IMR-90 (cell line): ENCODE measurements around the gene ZNF277. TPM values are rescaled to one million over a fixed set of nuclear protein-coding genes. Genes with fewer than 3 reads are reported as not detected.

Experiments
- ATAC-seq: fragments of 200-7000 bp; cut with Tn5 transposase; 2 replicates; pipeline ENCODE4 v1.9.1; 2020; ENCODE audit warnings: low read depth, mild to moderate bottlenecking, moderate library complexity
- BruUV-seq: library from RNA; stranded (reverse); fragments of 400-500 nt; replicated peaks from 2 replicates; lab custom pipeline; 2021; lab: Mats Ljungman, UMichigan
- CTCF ChIA-PET: fragments of 300-600 bp; formaldehyde crosslinking; extraction: SDS; loops from one replicate; lab custom pipeline; 2021; ENCODE audit warnings: antibody characterized with exemption; lab: Yijun Ruan, JAX
- POLR2A ChIA-PET: fragments of 300-600 bp; sonication (Branson Sonifier 250); formaldehyde crosslinking; loops from one replicate; lab custom pipeline; 2022; ENCODE audit warnings: antibody characterized with exemption; ENCODE audit not compliant: unreplicated experiment; lab: Charles Lee
- DNase-seq: peaks from one replicate; pipeline ENCODE4 v3.0.0; 2013
- H2AFZ ChIP-seq: replicated peaks from 2 replicates; pipeline ENCODE3; 2013; ENCODE audit warnings: low read length, mild to moderate bottlenecking; ENCODE audit not compliant: poor library complexity
- H2AK5ac ChIP-seq: 2 replicates; pipeline ENCODE4 v1.6.1; 2013; ENCODE audit warnings: low read depth, low read length, inconsistent platforms
- H2AK9ac ChIP-seq: replicated peaks from 2 replicates; pipeline ENCODE3; 2013; ENCODE audit warnings: mild to moderate bottlenecking, low read depth, low read length, moderate library complexity; ENCODE audit not compliant: poor library complexity
- H2BK120ac ChIP-seq: 2 replicates; pipeline ENCODE4 v1.6.1; 2013; ENCODE audit warnings: low read depth, low read length, inconsistent platforms
- H2BK15ac ChIP-seq: 3 replicates; pipeline ENCODE4 v1.6.1; 2013; ENCODE audit warnings: low read depth, low read length, inconsistent platforms
- H2BK20ac ChIP-seq: 2 replicates; pipeline ENCODE4 v1.6.1; 2013; ENCODE audit warnings: low read depth, mild to moderate bottlenecking, inconsistent platforms, low read length, moderate library complexity
- H2BK5ac ChIP-seq: 2 replicates; pipeline ENCODE4 v1.6.1; 2013; ENCODE audit warnings: mild to moderate bottlenecking, low read depth, low read length, inconsistent platforms; ENCODE audit not compliant: poor library complexity, severe bottlenecking
- H3K14ac ChIP-seq: replicated peaks from 2 replicates; pipeline ENCODE4 v1.6.1; 2013; ENCODE audit warnings: low read depth, low read length, inconsistent platforms
- H3K18ac ChIP-seq: 2 replicates; pipeline ENCODE4 v1.6.1; 2013; ENCODE audit warnings: low read depth, low read length, control low read depth
- H3K23ac ChIP-seq: 2 replicates; pipeline ENCODE4 v1.6.1; 2013; ENCODE audit warnings: low read depth, low read length, inconsistent platforms
- H3K27ac ChIP-seq: 2 replicates; pipeline ENCODE4 v1.5.1; 2013; ENCODE audit warnings: mild to moderate bottlenecking, control low read depth, low read length; ENCODE audit not compliant: insufficient read depth
- H3K27me3 ChIP-seq: 2 replicates; pipeline ENCODE4 v1.6.1; 2013; ENCODE audit warnings: low read length; ENCODE audit not compliant: control insufficient read depth, insufficient read depth
- H3K36me3 ChIP-seq: 2 replicates; pipeline ENCODE4 v1.6.1; 2013; ENCODE audit warnings: low read length, mixed read lengths; ENCODE audit not compliant: control insufficient read depth, insufficient read depth
- H3K4ac ChIP-seq: 2 replicates; pipeline ENCODE4 v1.6.1; 2013; ENCODE audit warnings: low read depth, low read length, inconsistent platforms
- H3K4me1 ChIP-seq: 2 replicates; pipeline ENCODE4 v1.6.1; 2013; ENCODE audit warnings: low read length, mixed read lengths; ENCODE audit not compliant: control insufficient read depth, insufficient read depth
- H3K4me2 ChIP-seq: 2 replicates; pipeline ENCODE4 v1.6.1; 2013; ENCODE audit warnings: low read depth, mild to moderate bottlenecking, control low read depth, low read length, moderate library complexity
- H3K4me3 ChIP-seq: 2 replicates; pipeline ENCODE4 v1.5.1; 2013; ENCODE audit warnings: low read depth, mild to moderate bottlenecking, control low read depth, low read length, moderate library complexity; ENCODE audit not compliant: insufficient read depth
- H3K56ac ChIP-seq: 2 replicates; pipeline ENCODE4 v1.6.1; 2013; ENCODE audit warnings: low read length, inconsistent platforms; ENCODE audit not compliant: insufficient read depth; ENCODE audit errors: extremely low read depth
- H3K79me1 ChIP-seq, 2 experiments: 2 replicates each; pipeline ENCODE4 v1.6.1; 2013; ENCODE audit warnings: low read length in 2 of 2, inconsistent platforms in 1 of 2, low read depth in 1 of 2
- H3K9ac ChIP-seq: 2 replicates; pipeline ENCODE4 v1.6.1; 2013; ENCODE audit warnings: low read depth, low read length, control low read depth
- H3K9me1 ChIP-seq: 2 replicates; pipeline ENCODE4 v1.6.1; 2013; ENCODE audit warnings: low read length, inconsistent platforms; ENCODE audit not compliant: insufficient read depth
- H3K9me3 ChIP-seq: 2 replicates; pipeline ENCODE4 v1.6.1; 2013; ENCODE audit warnings: low read length; ENCODE audit not compliant: control insufficient read depth, insufficient read depth
- H4K20me1 ChIP-seq: 2 replicates; pipeline ENCODE4 v1.6.1; 2013; ENCODE audit warnings: low read length, inconsistent platforms; ENCODE audit not compliant: insufficient read depth
- H4K5ac ChIP-seq: 2 replicates; pipeline ENCODE4 v1.6.1; 2013; ENCODE audit warnings: mild to moderate bottlenecking, low read depth, low read length, control low read depth
- H4K8ac ChIP-seq, 2 experiments: 2 replicates each; pipeline ENCODE4 v1.6.1; 2013; ENCODE audit warnings: low read depth in 2 of 2, low read length in 2 of 2, control low read depth in 1 of 2, inconsistent platforms in 1 of 2
- H4K91ac ChIP-seq: 2 replicates; pipeline ENCODE4 v1.6.1; 2013; ENCODE audit warnings: low read depth, low read length, inconsistent platforms; ENCODE audit not compliant: insufficient read depth
- BHLHE40 ChIP-seq: fragments of 150-350 bp; IDR thresholded peaks from 2 replicates; pipeline ENCODE4 v1.6.1; 2016; ENCODE audit warnings: mild to moderate bottlenecking, low read depth, low read length
- CEBPB ChIP-seq: IDR thresholded peaks from 2 replicates; pipeline ENCODE4 v1.6.1; 2012; ENCODE audit warnings: low read depth, low read length, improper control_type of control experiment
- CTCF ChIP-seq: conservative IDR thresholded peaks from 2 replicates; pipeline ENCODE4 v1.5.1; 2012; ENCODE audit warnings: mild to moderate bottlenecking, low read depth, low read length, improper control_type of control experiment
- MAZ ChIP-seq: IDR thresholded peaks from 2 replicates; pipeline ENCODE4 v1.6.1; 2012; ENCODE audit warnings: low read depth, mild to moderate bottlenecking, low read length, improper control_type of control experiment, moderate library complexity, borderline replicate concordance
- MXI1 ChIP-seq: IDR thresholded peaks from 2 replicates; pipeline ENCODE4 v1.6.1; 2012; ENCODE audit warnings: low read depth, mild to moderate bottlenecking, low read length, moderate library complexity, borderline replicate concordance
- POLR2A ChIP-seq: IDR thresholded peaks from 2 replicates; pipeline ENCODE4 v1.6.1; 2012; ENCODE audit warnings: mild to moderate bottlenecking, low read depth, low read length
- RAD21 ChIP-seq: IDR thresholded peaks from 2 replicates; pipeline ENCODE4 v1.6.1; 2012; ENCODE audit warnings: low read length, improper control_type of control experiment
- RFX5 ChIP-seq: IDR thresholded peaks from 2 replicates; pipeline ENCODE4 v1.8.0; 2012; ENCODE audit warnings: low read depth, mild to moderate bottlenecking, low read length, moderate library complexity
- SMC3 ChIP-seq: fragments of 150-350 bp; IDR thresholded peaks from 2 replicates; pipeline ENCODE4 v1.6.1; 2016; ENCODE audit warnings: low read depth, mild to moderate bottlenecking, antibody characterized with exemption, low read length, moderate library complexity
- USF2 ChIP-seq: fragments of 150-350 bp; IDR thresholded peaks from 2 replicates; pipeline ENCODE4 v1.6.1; 2017; ENCODE audit warnings: mild to moderate bottlenecking, antibody characterized with exemption, low read length, low read depth
- dilution Hi-C: fragments of 300-500 bp; cut with HindIII; formaldehyde crosslinking; loops from one replicate; pipeline ENCODE4 v1.14.3; 2018; ENCODE audit warnings: low sequenced_read_pairs; ENCODE audit not compliant: unreplicated experiment
- in situ Hi-C: fragments of 300-500 bp; cut with MboI; formaldehyde crosslinking; loops from 3 replicates; pipeline ENCODE4 v1.14.3; 2019; ENCODE audit warnings: low sequenced_read_pairs, inconsistent platforms, mixed read lengths
- intact Hi-C: fragments of 100-400 bp; cut with micrococcal nuclease; formaldehyde crosslinking; loops from 2 replicates; pipeline ENCODE4 v1.10.0; 2022
- polyA plus RNA-seq, 3 experiments: library from polyadenylated mRNA; depleted of rRNA; stranded (reverse); fragments of >200 nt; gene quantifications; 2 replicates each; pipeline ENCODE4 v1.2.3, GENCODE V29; 2012; ENCODE audit warnings: low replicate concordance in 1 of 3
- total RNA-seq: library from RNA; depleted of rRNA; stranded (reverse); fragments of >200 nt; gene quantifications from 2 replicates; pipeline ENCODE4 v1.2.3, GENCODE V29; 2012

The ZNF277 gene
- total and polyA plus RNA-seq, 2 of the 4 experiments (the other 2 are of a cell fraction) = 7.3 to 21.3 TPM

- Histone ChIP-seq H2BK15ac (no peak overlapping the region), H3K36me3 (no peaks in the 10 kb centered on the region), H3K14ac (no peak overlapping the region), H4K91ac (no peak overlapping the region), H2AFZ (no peak overlapping the region), H3K4me1 (peaks cover 10% of the 10 kb centered on the region), H4K5ac (no peak overlapping the region), H3K56ac (no peak overlapping the region), H4K20me1 (peaks cover 13% of the 10 kb centered on the region; the same call in 1 of the 2 replicates), H3K9me1 (peaks cover 11% of the 10 kb centered on the region), H3K18ac (no peak overlapping the region), H3K4ac (no peak overlapping the region), H2AK9ac (no peak overlapping the region), H3K27ac (no peak overlapping the region), H2BK120ac (no peak overlapping the region), H3K4me3 (no peak overlapping the region), H3K79me1 (peaks cover 21 to 50% of the 10 kb centered on the region in 2 experiments), H3K27me3 (no peaks in the 10 kb centered on the region), H2BK20ac (no peak overlapping the region), H2BK5ac (no peak overlapping the region), H4K8ac (no peak overlapping the region), H3K4me2 (no peak overlapping the region), H3K9me3 (no peaks in the 10 kb centered on the region), H3K23ac (no peak overlapping the region), H3K9ac (no peak overlapping the region), H2AK5ac (no peak overlapping the region)
- intact Hi-C loops = no loop called here
- ChIA-PET CTCF (interaction anchor here (0.6 kb wide), 1 partner anchor 165 kb away, joined by 3 read pairs; no protein-coding TSS in a partner anchor), POLR2A (no interaction called here)
- no TSS peak for BruUV-seq
- TF ChIP-seq RAD21 (no peak), CTCF (no peak), POLR2A (no peak), MAZ (no peak), MXI1 (no peak), CEBPB (no peak), RFX5 (no peak), SMC3 (no peak), BHLHE40 (no peak), USF2 (no peak)
- no peak for DNase-seq
- in situ Hi-C loops = loop anchor here (25.0 kb wide), 1 partner anchor 452 kb away; no protein-coding TSS in a partner anchor
- dilution Hi-C loops = no loop called here
- no peak for ATAC-seq
Observed at GRCh38 chr7:112214268-112214667, 7.8 kb downstream of the ZNF277 start.
